Transverse colon (tissue), 4 donors: Measurements from ENCODE around the gene CAV2. TPM values are rescaled to one million over a fixed set of nuclear protein-coding genes. Genes with fewer than 3 reads are reported as not detected.

Experiments
- DNase-seq: peaks from one replicate; pipeline ENCODE4 v3.0.0-alpha.2; 2019
- H3K27ac ChIP-seq, 4 donors: fragments of 200-600 bp; sonication (generic); 2 replicates each; pipeline ENCODE4 v1.5.1; 2016 to 2018; ENCODE audit warnings: inconsistent platforms in 4 of 4
- H3K27me3 ChIP-seq: fragments of 200-600 bp; sonication (generic); 2 replicates; pipeline ENCODE4 v1.5.1; 2017; ENCODE audit warnings: inconsistent platforms
- H3K36me3 ChIP-seq, 4 donors: fragments of 200-600 bp; sonication (generic); 2 replicates each; pipeline ENCODE4 v1.5.1; 2017 to 2019; ENCODE audit warnings: inconsistent platforms in 4 of 4
- H3K4me1 ChIP-seq, 4 donors: fragments of 200-600 bp; sonication (generic); 2 replicates each; pipeline ENCODE4 v1.5.1; 2017 to 2020; ENCODE audit warnings: inconsistent platforms in 4 of 4
- H3K4me3 ChIP-seq, 4 donors: fragments of 200-600 bp; sonication (generic); 1 replicate in 1 of 4; 2 replicates in 3 of 4; pipeline versions ENCODE4 v1.5.1 to v1.6.1; 2017 to 2019; ENCODE audit warnings: inconsistent platforms in 4 of 4
- H3K9me3 ChIP-seq, 2 donors: fragments of 200-600 bp; sonication (generic); 2 replicates each; pipeline ENCODE4 v1.5.1; 2017 to 2019; ENCODE audit warnings: inconsistent platforms in 2 of 2
- CTCF ChIP-seq, 5 experiments: fragments of 200-600 bp in 3 of 5; fragments of 450-650 bp in 2 of 5; sonication (generic) in 3 of 5; IDR thresholded peaks; 1 replicate in 2 of 5; 2 replicates in 3 of 5; pipeline ENCODE4 v1.5.1; 2016 to 2017; ENCODE audit warnings: antibody characterized with exemption in 5 of 5, inconsistent platforms in 3 of 5, mild to moderate bottlenecking in 2 of 5, moderate library complexity in 1 of 5
- EP300 ChIP-seq: sonication (generic); formaldehyde crosslinking; IDR thresholded peaks from one replicate; pipeline ENCODE4 v1.6.1; 2017; ENCODE audit warnings: antibody characterized with exemption, low read depth
- POLR2A ChIP-seq: fragments of 450-650 bp; IDR thresholded peaks from one replicate; pipeline ENCODE4 v1.6.1; 2016; ENCODE audit warnings: antibody characterized with exemption, mild to moderate bottlenecking, moderate library complexity
- POLR2AphosphoS5 ChIP-seq, 3 donors: sonication (generic); formaldehyde crosslinking; IDR thresholded peaks; one replicate each; pipeline ENCODE4 v1.6.1; 2016; ENCODE audit warnings: antibody characterized with exemption in 3 of 3
- WGBS, 2 donors: methylation state at CpG; one replicate each; pipeline ENCODE4 v1.1.5; 2018; ENCODE audit warnings: low coverage in 1 of 2; 5-methylcytosine and 5-hydroxymethylcytosine counted together
- in situ Hi-C, 4 donors: fragments of 200-750 bp; cut with MboI; loops; one replicate each; pipeline versions ENCODE4 v1.15.0 to v1.15.1; 2017; ENCODE audit warnings: low sequenced_read_pairs in 3 of 4, low pct_ligation_motif_present in 1 of 4, low pct_unique_long_range_greater_than_20kb in 1 of 4
- intact Hi-C: fragments of 100-400 bp; cut with DNase I; formaldehyde crosslinking; loops from one replicate; pipeline ENCODE4 v1.15.1; 2023; ENCODE audit warnings: low total_unique reads
- total RNA-seq, 4 donors: library from RNA; depleted of rRNA; stranded (reverse); fragments of >200 nt; gene quantifications; one replicate each; pipeline ENCODE4 v1.1.0, GENCODE V29; 2016

The CAV2 gene
- total RNA-seq, 4 donors from 2014 or later = 4.1 to 28.3 (median 13.9) TPM

GRCh38 chr7:116534790-116535189 lies 35.3 kb downstream of the CAV2 start:
- Histone ChIP-seq H3K4me1 (peaks cover 0 to 19% (median 6%) of the 10 kb centered on the region in 4 donors), H3K4me3 (no peak overlapping the region), H3K27me3 (no peaks in the 10 kb centered on the region), H3K27ac (peak overlapping the region in 3 of 4 donors; percentile 4 to 48 (median 14)), H3K9me3 (no peaks in the 10 kb centered on the region), H3K36me3 (no peaks in the 10 kb centered on the region)
- in situ Hi-C loops (no loop called here), intact Hi-C loops (no loop called here)
- TF ChIP-seq CTCF (IDR thresholded peaks at IDR 0.05) (no peak), POLR2AphosphoS5 (IDR thresholded peaks at IDR 0.05) (no peak)
- DNase-seq = no peak
- 78 to 100% methylated on average over 2 of the region's 2 CpGs for WGBS, 2 donors

- H3K27me3 ChIP-seq = no peaks in the 10 kb centered on the region
- H3K27ac ChIP-seq = peak overlapping the region in 2 of 4 donors; percentile 4 to 48
- WGBS, 2 donors = 69 to 72% methylated on average over 1 of the region's 1 CpG
- in situ Hi-C loops = no loop called here
- TF ChIP-seq POLR2AphosphoS5 (IDR thresholded peaks at IDR 0.05) (no peak), EP300 (no peak), POLR2A (no peak), CTCF (IDR thresholded peaks at IDR 0.05) (no peak)
- intact Hi-C loops = no loop called here
- DNase-seq = no peak
- no peak overlapping the region for H3K4me3 ChIP-seq
- no peaks in the 10 kb centered on the region for H3K9me3 ChIP-seq
- no peaks in the 10 kb centered on the region for H3K36me3 ChIP-seq
- H3K4me1 ChIP-seq = peaks cover 0 to 22% (median 6%) of the 10 kb centered on the region in 4 donors
Observed at GRCh38 chr7:116535416-116535815, 35.9 kb downstream of the CAV2 start.

- WGBS, 2 donors = 36 to 50% methylated on average over 2 of the region's 2 CpGs
- Histone ChIP-seq H3K36me3 (no peaks in the 10 kb centered on the region), H3K27ac (peak overlapping the region in 2 of 4 donors; percentile 37 to 45), H3K27me3 (no peaks in the 10 kb centered on the region), H3K9me3 (no peaks in the 10 kb centered on the region), H3K4me3 (no peak overlapping the region), H3K4me1 (peaks cover 0 to 40% (median 9%) of the 10 kb centered on the region in 4 donors)
- in situ Hi-C loops = no loop called here
- no peak for DNase-seq
- intact Hi-C loops = no loop called here
- TF ChIP-seq EP300 (no peak), CTCF (IDR thresholded peaks at IDR 0.05) (no peak), POLR2A (no peak), POLR2AphosphoS5 (IDR thresholded peaks at IDR 0.05) (no peak)
Observed at GRCh38 chr7:116538138-116538537, 38.6 kb downstream of the CAV2 start.

- TF ChIP-seq POLR2AphosphoS5 (IDR thresholded peaks at IDR 0.05) = no peak
- TF ChIP-seq CTCF (IDR thresholded peaks at IDR 0.05) = no peak
- TF ChIP-seq EP300 = no peak
- no peak for TF ChIP-seq POLR2A
- Histone ChIP-seq H3K9me3 (no peaks in the 10 kb centered on the region), H3K4me1 (peaks cover 0 to 44% (median 8%) of the 10 kb centered on the region in 4 donors), H3K27ac (peak overlapping the region; percentile 45 to 48 (median 47)), H3K27me3 (no peaks in the 10 kb centered on the region), H3K4me3 (no peak overlapping the region), H3K36me3 (no peaks in the 10 kb centered on the region)
- DNase-seq = no peak
- 80 to 90% methylated on average over 1 to 3 of the region's 3 CpGs for WGBS, 2 donors
- intact Hi-C loops (no loop called here), in situ Hi-C loops (no loop called here)
Observed at GRCh38 chr7:116539879-116540278, 40.3 kb downstream of the CAV2 start.
